OCI-LY7 (cell line): ENCODE results near the gene CHD3.

ENCODE experiments used
- CTCF ChIP-seq: fragments of 200-600 bp; sonication (generic); conservative IDR thresholded peaks from 2 replicates; pipeline ENCODE4 v1.5.1; 2014; ENCODE audit warnings: mild to moderate bottlenecking, antibody characterized with exemption, low read length, moderate library complexity, mixed read lengths
- EZH2phosphoT487 ChIP-seq: fragments of 200-600 bp; sonication (generic); IDR thresholded peaks from 2 replicates; pipeline ENCODE4 v1.6.1; 2018; ENCODE audit warnings: low read depth, borderline replicate concordance, mild to moderate bottlenecking, mixed run types, antibody characterized with exemption, low read length, moderate library complexity, mixed read lengths

DNA sequence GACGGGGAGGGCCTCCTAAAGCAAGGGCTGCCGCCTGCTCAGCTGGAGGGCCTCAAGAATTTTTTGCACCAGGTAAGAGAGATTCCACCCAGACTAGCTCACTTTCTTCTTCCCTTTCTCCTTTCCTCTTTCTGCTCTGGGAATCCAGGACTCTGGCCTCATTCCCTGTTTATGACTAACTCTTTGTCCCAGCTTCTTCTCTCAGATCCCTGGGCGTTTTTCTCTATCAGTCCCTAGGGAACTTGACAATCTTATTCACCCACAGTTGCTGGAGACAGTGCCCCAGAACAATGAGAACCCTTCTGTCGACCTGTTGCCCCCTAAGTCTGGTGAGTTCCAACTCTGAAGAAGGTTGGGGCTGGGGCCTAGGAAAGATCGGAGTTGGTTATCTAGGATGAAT is 59.1 kb downstream of the CHD3 start:
- TF ChIP-seq CTCF (no peak), EZH2phosphoT487 (no peak)
